Measurements from ENCODE around the gene STK24. TPM values are rescaled to one million over a fixed set of nuclear protein-coding genes. Genes with fewer than 3 reads are reported as not detected.
A peak's percentile ranks its signal among the peaks of the same experiment; 100 is the strongest.

The STK24 gene
- total RNA-seq, 5 donors from 2014 or later (not counting 1 experiment from before 2014, with no cell fraction given), result 92.1 to 143 (median 113) TPM

- ATAC-seq (replicated peaks in 1 of 4), result no peak
- POLR2A ChIA-PET, result no interaction called here
- no peaks in the 10 kb centered on the region for H3K4me1 ChIP-seq (ENCODE audit: control insufficient read depth in 1 of 2, extremely low read depth in 1 of 2, insufficient read depth in 2 of 2, low read length in 2 of 2)
- peaks cover 8 to 20% (median 20%) of the 10 kb centered on the region in 3 donors for H3K4me1 Mint-ChIP-seq
- no peak overlapping the region for H3K4me3 Mint-ChIP-seq
- CTCF ChIA-PET, result no interaction called here
- WGBS (ENCODE audit: insufficient coverage), result 100% methylated on average over 8 of the region's 8 CpGs
- peaks cover 7 to 89% of the 10 kb centered on the region in 2 donors for H3K36me3 ChIP-seq (ENCODE audit: control insufficient read depth in 2 of 2, extremely low read depth in 1 of 2, insufficient read depth in 1 of 2, low read length in 1 of 2)
- peak overlapping the region; percentile 36 to 64 for H3K27ac Mint-ChIP-seq
- H3K9me3 Mint-ChIP-seq, result no peaks in the 10 kb centered on the region
- H3K4me3 ChIP-seq (ENCODE audit: control insufficient read depth in 1 of 2, extremely low read depth in 1 of 2, low read length in 1 of 2), result no peak overlapping the region
- no peak overlapping the region for H3K27ac ChIP-seq (ENCODE audit: low read length)
- H3K9me3 ChIP-seq, result no peaks in the 10 kb centered on the region
- peaks cover 53% of the 10 kb centered on the region for H3K36me3 Mint-ChIP-seq
- H3K27me3 Mint-ChIP-seq, result no peaks in the 10 kb centered on the region
- H3K27me3 ChIP-seq (replicated peaks in 1 of 2; ENCODE audit: control insufficient read depth in 2 of 2, extremely low read depth in 1 of 2, insufficient read depth in 2 of 2, low read length in 1 of 2), result no peaks in the 10 kb centered on the region
- DNase-seq, result no peak
Observed at GRCh38 chr13:98462946-98463345, 114.0 kb downstream of the STK24 start.

- Histone ChIP-seq H3K27me3 (replicated peaks in 1 of 2; ENCODE audit: control insufficient read depth in 2 of 2, extremely low read depth in 1 of 2, insufficient read depth in 2 of 2, low read length in 1 of 2) (no peaks in the 10 kb centered on the region), H3K9me3 (no peaks in the 10 kb centered on the region), H3K4me1 (ENCODE audit: control insufficient read depth in 1 of 2, extremely low read depth in 1 of 2, insufficient read depth in 2 of 2, low read length in 2 of 2) (no peaks in the 10 kb centered on the region), H3K4me3 (ENCODE audit: control insufficient read depth in 1 of 2, extremely low read depth in 1 of 2, low read length in 1 of 2) (no peak overlapping the region), H3K27ac (ENCODE audit: low read length) (no peak overlapping the region), H3K36me3 (ENCODE audit: control insufficient read depth in 2 of 2, extremely low read depth in 1 of 2, insufficient read depth in 1 of 2, low read length in 1 of 2) (peaks cover 7 to 88% of the 10 kb centered on the region in 2 donors)
- Mint-ChIP-seq H3K27me3 (no peaks in the 10 kb centered on the region), H3K9me3 (no peaks in the 10 kb centered on the region), H3K36me3 (peaks cover 52% of the 10 kb centered on the region), H3K4me3 (no peak overlapping the region), H3K27ac (peak overlapping the region in 1 of 2 donors; percentile 64), H3K4me1 (peaks cover 8 to 20% (median 15%) of the 10 kb centered on the region in 3 donors)
- POLR2A ChIA-PET, result no interaction called here
- CTCF ChIA-PET, result no interaction called here
- 94% methylated on average over 18 of the region's 18 CpGs for WGBS (ENCODE audit: insufficient coverage)
- ATAC-seq (replicated peaks in 1 of 4) (no peak), DNase-seq (no peak)
Observed at GRCh38 chr13:98462241-98462882, 114.5 kb downstream of the STK24 start.

- H3K36me3 ChIP-seq (ENCODE audit: control insufficient read depth in 2 of 2, extremely low read depth in 1 of 2, insufficient read depth in 1 of 2, low read length in 1 of 2), result peaks cover 7 to 90% of the 10 kb centered on the region in 2 donors
- no peaks in the 10 kb centered on the region for H3K9me3 Mint-ChIP-seq
- no peaks in the 10 kb centered on the region for H3K27me3 ChIP-seq (replicated peaks in 1 of 2; ENCODE audit: control insufficient read depth in 2 of 2, extremely low read depth in 1 of 2, insufficient read depth in 2 of 2, low read length in 1 of 2)
- peak overlapping the region in 1 of 2 donors; percentile 16 for H3K27ac Mint-ChIP-seq
- H3K36me3 Mint-ChIP-seq, result peaks cover 58% of the 10 kb centered on the region
- H3K4me3 Mint-ChIP-seq, result no peak overlapping the region
- no peaks in the 10 kb centered on the region for H3K9me3 ChIP-seq
- peaks cover 6 to 17% (median 9%) of the 10 kb centered on the region in 3 donors for H3K4me1 Mint-ChIP-seq
- no peaks in the 10 kb centered on the region for H3K4me1 ChIP-seq (ENCODE audit: control insufficient read depth in 1 of 2, extremely low read depth in 1 of 2, insufficient read depth in 2 of 2, low read length in 2 of 2)
- no peak for DNase-seq
- ChIA-PET CTCF (no interaction called here), POLR2A (no interaction called here)
- no peak overlapping the region for H3K27ac ChIP-seq (ENCODE audit: low read length)
- WGBS (ENCODE audit: insufficient coverage), result 96% methylated on average over 11 of the region's 16 CpGs
- ATAC-seq (replicated peaks in 1 of 4), result no peak
- no peaks in the 10 kb centered on the region for H3K27me3 Mint-ChIP-seq
- no peak overlapping the region for H3K4me3 ChIP-seq (ENCODE audit: control insufficient read depth in 1 of 2, extremely low read depth in 1 of 2, low read length in 1 of 2)
Observed at GRCh38 chr13:98461486-98462240, 115.2 kb downstream of the STK24 start.

GRCh38 chr13:98460516-98460915 is 116.4 kb downstream of the STK24 start:
- H3K27me3 ChIP-seq (replicated peaks in 1 of 2; ENCODE audit: control insufficient read depth in 2 of 2, extremely low read depth in 1 of 2, insufficient read depth in 2 of 2, low read length in 1 of 2), result no peaks in the 10 kb centered on the region
- no peak for DNase-seq
- no peaks in the 10 kb centered on the region for H3K27me3 Mint-ChIP-seq
- ATAC-seq (replicated peaks in 1 of 4), result no peak
- ChIA-PET POLR2A (no interaction called here), CTCF (interaction anchor here in 1 of 2 donors (0.7 kb wide), 1 partner anchor 192 kb away, joined by 3 read pairs; no protein-coding TSS in a partner anchor)
- no peaks in the 10 kb centered on the region for H3K4me1 ChIP-seq (ENCODE audit: control insufficient read depth in 1 of 2, extremely low read depth in 1 of 2, insufficient read depth in 2 of 2, low read length in 2 of 2)
- no peaks in the 10 kb centered on the region for H3K9me3 Mint-ChIP-seq
- 60% methylated on average over 10 of the region's 13 CpGs for WGBS (ENCODE audit: insufficient coverage)
- H3K4me1 Mint-ChIP-seq, result peaks cover 6 to 15% (median 10%) of the 10 kb centered on the region in 3 donors
- H3K4me3 ChIP-seq (ENCODE audit: control insufficient read depth in 1 of 2, extremely low read depth in 1 of 2, low read length in 1 of 2), result no peak overlapping the region
- H3K4me3 Mint-ChIP-seq, result no peak overlapping the region
- H3K36me3 Mint-ChIP-seq, result peaks cover 64% of the 10 kb centered on the region
- peaks cover 14 to 92% of the 10 kb centered on the region in 2 donors for H3K36me3 ChIP-seq (ENCODE audit: control insufficient read depth in 2 of 2, extremely low read depth in 1 of 2, insufficient read depth in 1 of 2, low read length in 1 of 2)
- peak overlapping the region in 1 of 2 donors; percentile 58 for H3K27ac Mint-ChIP-seq
- no peak overlapping the region for H3K27ac ChIP-seq (ENCODE audit: low read length)
- no peaks in the 10 kb centered on the region for H3K9me3 ChIP-seq

GRCh38 chr13:98459721-98460370 is 117.1 kb downstream of the STK24 start:
- H3K27me3 Mint-ChIP-seq, result no peaks in the 10 kb centered on the region
- peaks cover 65% of the 10 kb centered on the region for H3K36me3 Mint-ChIP-seq

GRCh38 chr13:98459171-98459681 is 117.7 kb downstream of the STK24 start:
- Mint-ChIP-seq H3K27ac (peak overlapping the region in 1 of 2 donors; percentile 16), H3K4me3 (no peak overlapping the region), H3K9me3 (no peaks in the 10 kb centered on the region), H3K36me3 (peaks cover 71% of the 10 kb centered on the region), H3K27me3 (no peaks in the 10 kb centered on the region), H3K4me1 (peaks cover 10 to 15% (median 13%) of the 10 kb centered on the region in 3 donors)
- ChIA-PET CTCF (no interaction called here), POLR2A (no interaction called here)
- Histone ChIP-seq H3K27ac (ENCODE audit: low read length) (no peak overlapping the region), H3K4me3 (ENCODE audit: control insufficient read depth in 1 of 2, extremely low read depth in 1 of 2, low read length in 1 of 2) (no peak overlapping the region), H3K4me1 (ENCODE audit: control insufficient read depth in 1 of 2, extremely low read depth in 1 of 2, insufficient read depth in 2 of 2, low read length in 2 of 2) (no peaks in the 10 kb centered on the region), H3K27me3 (replicated peaks in 1 of 2; ENCODE audit: control insufficient read depth in 2 of 2, extremely low read depth in 1 of 2, insufficient read depth in 2 of 2, low read length in 1 of 2) (no peaks in the 10 kb centered on the region), H3K9me3 (no peaks in the 10 kb centered on the region), H3K36me3 (ENCODE audit: control insufficient read depth in 2 of 2, extremely low read depth in 1 of 2, insufficient read depth in 1 of 2, low read length in 1 of 2) (peaks cover 15 to 91% of the 10 kb centered on the region in 2 donors)
- ATAC-seq (replicated peaks in 1 of 4) (no peak), DNase-seq (no peak)
- WGBS (ENCODE audit: insufficient coverage), result 96% methylated on average over 11 of the region's 18 CpGs

More at GRCh38 chr13:98459721-98460370, 117.1 kb downstream of the STK24 start:
- peaks cover 6 to 15% (median 11%) of the 10 kb centered on the region in 3 donors for H3K4me1 Mint-ChIP-seq
- H3K4me1 ChIP-seq (ENCODE audit: control insufficient read depth in 1 of 2, extremely low read depth in 1 of 2, insufficient read depth in 2 of 2, low read length in 2 of 2), result no peaks in the 10 kb centered on the region
- H3K27me3 ChIP-seq (replicated peaks in 1 of 2; ENCODE audit: control insufficient read depth in 2 of 2, extremely low read depth in 1 of 2, insufficient read depth in 2 of 2, low read length in 1 of 2), result no peaks in the 10 kb centered on the region
- POLR2A ChIA-PET, result no interaction called here
- H3K27ac ChIP-seq (ENCODE audit: low read length), result no peak overlapping the region
- no peaks in the 10 kb centered on the region for H3K9me3 ChIP-seq
- ATAC-seq (replicated peaks in 1 of 4) (no peak), DNase-seq (no peak)
- 95% methylated on average over 8 of the region's 13 CpGs for WGBS (ENCODE audit: insufficient coverage)
- peaks cover 12 to 90% of the 10 kb centered on the region in 2 donors for H3K36me3 ChIP-seq (ENCODE audit: control insufficient read depth in 2 of 2, extremely low read depth in 1 of 2, insufficient read depth in 1 of 2, low read length in 1 of 2)
- no peak overlapping the region for H3K4me3 ChIP-seq (ENCODE audit: control insufficient read depth in 1 of 2, extremely low read depth in 1 of 2, low read length in 1 of 2)
- H3K27ac Mint-ChIP-seq, result no peak overlapping the region
- H3K4me3 Mint-ChIP-seq, result no peak overlapping the region
- no peaks in the 10 kb centered on the region for H3K9me3 Mint-ChIP-seq
- CTCF ChIA-PET, result interaction anchor here in 1 of 2 donors (0.7 kb wide), 1 partner anchor 193 kb away, joined by 3 read pairs; no protein-coding TSS in a partner anchor
